PC-3 (cell line): ENCODE results near the gene TGIF1. TPM values are rescaled to one million over a fixed set of nuclear protein-coding genes. Genes with fewer than 3 reads are reported as not detected.

ENCODE experiments used
- ATAC-seq: fragments of 200-7000 bp; cut with Tn5 transposase; 2 replicates; pipeline ENCODE4 v1.9.1; 2020; ENCODE audit warnings: mild to moderate bottlenecking, moderate library complexity
- BruUV-seq: library from RNA; stranded (reverse); fragments of 400-500 nt; replicated peaks from 2 replicates; lab custom pipeline; 2021; lab: Mats Ljungman, UMichigan
- CTCF ChIA-PET: fragments of 300-600 bp; sonication (Branson Sonifier 250); formaldehyde crosslinking; loops from one replicate; lab custom pipeline; 2022; ENCODE audit warnings: antibody characterized with exemption; lab: Charles Lee
- POLR2A ChIA-PET: fragments of 300-600 bp; sonication (Branson Sonifier 250); formaldehyde crosslinking; loops from one replicate; lab custom pipeline; 2022; ENCODE audit warnings: antibody characterized with exemption; ENCODE audit not compliant: unreplicated experiment; lab: Charles Lee
- DNase-seq: peaks from one replicate; pipeline ENCODE4 v3.0.0-alpha.2; 2015
- H2AFZ ChIP-seq: fragments of 300-600 bp; sonication (generic); 2 replicates; pipeline ENCODE4 v1.6.0; 2016; ENCODE audit warnings: antibody characterized with exemption, low read length
- H3F3A ChIP-seq: fragments of 300-600 bp; sonication (generic); one replicate; pipeline ENCODE4 v1.6.0; 2017; ENCODE audit warnings: antibody characterized with exemption, low read length, control low read depth, mild to moderate bottlenecking; ENCODE audit not compliant: unreplicated experiment
- H3K27ac ChIP-seq: fragments of 300-600 bp; sonication (generic); 2 replicates; pipeline ENCODE4 v1.5.1; 2016; ENCODE audit warnings: mild to moderate bottlenecking, low read length
- H3K27me3 ChIP-seq: fragments of 300-600 bp; sonication (generic); 2 replicates; pipeline ENCODE4 v1.6.1; 2016; ENCODE audit warnings: low read length, mixed read lengths
- H3K36me3 ChIP-seq: fragments of 300-600 bp; sonication (generic); 2 replicates; pipeline ENCODE4 v1.6.1; 2016; ENCODE audit warnings: low read depth, mixed run types, low read length, mixed read lengths
- H3K4me1 ChIP-seq: fragments of 300-600 bp; sonication (generic); 2 replicates; pipeline ENCODE4 v1.5.1; 2016; ENCODE audit warnings: low read length; ENCODE audit not compliant: insufficient read depth
- H3K4me2 ChIP-seq: fragments of 300-600 bp; sonication (generic); 2 replicates; pipeline ENCODE4 v1.6.0; 2016; ENCODE audit warnings: low read length
- H3K4me3 ChIP-seq: fragments of 300-600 bp; sonication (generic); 2 replicates; pipeline ENCODE4 v1.5.1; 2016; ENCODE audit warnings: mild to moderate bottlenecking, low read length, mixed read lengths
- H3K79me2 ChIP-seq: fragments of 300-600 bp; sonication (generic); 2 replicates; pipeline ENCODE4 v1.6.1; 2017; ENCODE audit warnings: low read length, mixed read lengths
- H3K9ac ChIP-seq: fragments of 300-600 bp; sonication (generic); 2 replicates; pipeline ENCODE4 v1.6.0; 2016; ENCODE audit warnings: mild to moderate bottlenecking, low read length
- H3K9me2 ChIP-seq: fragments of 300-600 bp; sonication (generic); replicated peaks from 2 replicates; pipeline ENCODE4 v1.6.1; 2016; ENCODE audit warnings: mixed run types, low read length, mixed read lengths
- H3K9me3 ChIP-seq: fragments of 300-600 bp; sonication (generic); 2 replicates; pipeline ENCODE4 v1.6.1; 2016; ENCODE audit warnings: low read length, mixed read lengths
- H4K20me1 ChIP-seq: fragments of 300-600 bp; sonication (generic); 2 replicates; pipeline ENCODE4 v1.6.1; 2016; ENCODE audit warnings: low read length, mixed read lengths
- CTCF ChIP-seq: fragments of 300-600 bp; sonication (generic); conservative IDR thresholded peaks from 2 replicates; pipeline ENCODE4 v1.5.1; 2017; ENCODE audit warnings: antibody characterized with exemption, low read depth, mild to moderate bottlenecking, low read length
- EZH2 ChIP-seq: fragments of 300-600 bp; sonication (generic); IDR thresholded peaks from one replicate; pipeline ENCODE4 v1.6.1; 2017; ENCODE audit warnings: antibody characterized with exemption, mild to moderate bottlenecking, low read length; ENCODE audit not compliant: unreplicated experiment
- EZH2phosphoT487 ChIP-seq: fragments of 300-600 bp; sonication (generic); IDR thresholded peaks from 2 replicates; pipeline ENCODE4 v1.6.1; 2018; ENCODE audit warnings: mild to moderate bottlenecking, antibody characterized with exemption, low read length, borderline replicate concordance
- intact Hi-C: fragments of 100-400 bp; cut with micrococcal nuclease; formaldehyde crosslinking; loops from 2 replicates; pipeline ENCODE4 v1.9.0; 2023
- total RNA-seq: library from RNA; depleted of rRNA; stranded (reverse); fragments of >200 nt; gene quantifications from 2 replicates; pipeline ENCODE4 v1.2.3, GENCODE V29; 2014

Gene TGIF1
- total RNA-seq, 1 experiment from 2014 or later = 114 TPM

- H3K9me2 ChIP-seq = no peaks in the 10 kb centered on the region
- ATAC-seq = no peak
- no peak for DNase-seq
- no peaks in the 10 kb centered on the region for H3K9me3 ChIP-seq
- no peak overlapping the region for H3K4me3 ChIP-seq
- TF ChIP-seq EZH2 (no peak), CTCF (no peak), EZH2phosphoT487 (no peak)
- CTCF ChIA-PET = interaction anchor here (0.6 to 0.9 kb wide), 2 partner anchors 57 to 184 kb away, joined by 3 read pairs; no protein-coding TSS in a partner anchor
- H3K27ac ChIP-seq = no peak overlapping the region
- POLR2A ChIA-PET = interaction anchor here (0.5 kb wide), 1 partner anchor 201 kb away, joined by 3 read pairs; no protein-coding TSS in a partner anchor
- H3K4me2 ChIP-seq = no peak overlapping the region
- BruUV-seq = no TSS peak
- H3K4me1 ChIP-seq = 0 out of 2 replicates have a peak, but pooled peaks cover 9% of the 10 kb centered on the region
- intact Hi-C loops = no loop called here
- H3K79me2 ChIP-seq = no peaks in the 10 kb centered on the region
- H4K20me1 ChIP-seq = no peaks in the 10 kb centered on the region
- H3K27me3 ChIP-seq = no peaks in the 10 kb centered on the region
- H2AFZ ChIP-seq = no peak overlapping the region
- no peaks in the 10 kb centered on the region for H3F3A ChIP-seq
- H3K9ac ChIP-seq = no peak overlapping the region
- no peaks in the 10 kb centered on the region for H3K36me3 ChIP-seq
Observed at GRCh38 chr18:3482258-3482657, 32.3 kb downstream of the TGIF1 start.

- CTCF ChIA-PET = no interaction called here
- DNase-seq (no peak), ATAC-seq (no peak)
- POLR2A ChIA-PET = no interaction called here
- no peak overlapping the region for H3K4me2 ChIP-seq
- H4K20me1 ChIP-seq = no peaks in the 10 kb centered on the region
- H3K36me3 ChIP-seq = no peaks in the 10 kb centered on the region
- no peaks in the 10 kb centered on the region for H3K27me3 ChIP-seq
- BruUV-seq = no TSS peak
- H3F3A ChIP-seq = no peaks in the 10 kb centered on the region
- intact Hi-C loops = no loop called here
- no peak overlapping the region for H3K9ac ChIP-seq
- H3K9me2 ChIP-seq = no peaks in the 10 kb centered on the region
- H3K79me2 ChIP-seq = no peaks in the 10 kb centered on the region
- H3K9me3 ChIP-seq = no peaks in the 10 kb centered on the region
- no peak overlapping the region for H3K27ac ChIP-seq
- no peak for TF ChIP-seq EZH2
- TF ChIP-seq CTCF = no peak
- TF ChIP-seq EZH2phosphoT487 = no peak
- H3K4me3 ChIP-seq = no peak overlapping the region
- H3K4me1 ChIP-seq = no peaks in the 10 kb centered on the region
- H2AFZ ChIP-seq = no peak overlapping the region
Observed at GRCh38 chr18:3485153-3486149, 35.5 kb downstream of the TGIF1 start.

GRCh38 chr18:3486512-3486911 lies 36.5 kb downstream of the TGIF1 start:
- no TSS peak for BruUV-seq
- POLR2A ChIA-PET = no interaction called here
- no peak for TF ChIP-seq CTCF
- no peak for TF ChIP-seq EZH2
- no peak for TF ChIP-seq EZH2phosphoT487

More at GRCh38 chr18:3486512-3486911, 36.5 kb downstream of the TGIF1 start:
- Histone ChIP-seq H2AFZ (no peak overlapping the region), H4K20me1 (no peaks in the 10 kb centered on the region), H3F3A (no peaks in the 10 kb centered on the region), H3K9me3 (no peaks in the 10 kb centered on the region), H3K9me2 (no peaks in the 10 kb centered on the region), H3K79me2 (no peaks in the 10 kb centered on the region), H3K4me2 (no peak overlapping the region), H3K9ac (no peak overlapping the region), H3K27ac (no peak overlapping the region), H3K36me3 (no peaks in the 10 kb centered on the region), H3K4me1 (no peaks in the 10 kb centered on the region), H3K27me3 (no peaks in the 10 kb centered on the region), H3K4me3 (no peak overlapping the region)
- no peak for DNase-seq
- intact Hi-C loops = no loop called here
- no peak for ATAC-seq
- CTCF ChIA-PET = no interaction called here
